Liver (tissue), 9 donors: ENCODE measurements around the gene UBE2QL1. TPM values are rescaled to one million over a fixed set of nuclear protein-coding genes. Genes with fewer than 3 reads are reported as not detected.

Experiments used
- DNase-seq: peaks from one replicate; pipeline ENCODE4 v3.0.0-alpha.2; 2017; ENCODE audit warnings: low spot score
- H3K27ac ChIP-seq, 2 donors: one replicate each; pipeline ENCODE4 v1.7.0; 2013; ENCODE audit warnings: inconsistent platforms in 2 of 2, low read length in 2 of 2, control low read depth in 1 of 2, low read depth in 1 of 2, mild to moderate bottlenecking in 1 of 2
- H3K27me3 ChIP-seq, 4 donors: one replicate each; pipeline versions ENCODE4 v1.6.1 to v1.7.0; 2013; ENCODE audit warnings: low read length in 3 of 4, inconsistent platforms in 1 of 4, mild to moderate bottlenecking in 1 of 4, moderate library complexity in 1 of 4; ENCODE audit not compliant: control insufficient read depth in 4 of 4, insufficient read depth in 4 of 4
- H3K36me3 ChIP-seq, 4 donors: one replicate each; pipeline versions ENCODE4 v1.6.1 to v1.7.0; 2013; ENCODE audit warnings: low read length in 3 of 4, mild to moderate bottlenecking in 3 of 4, low read depth in 1 of 4, moderate library complexity in 1 of 4; ENCODE audit not compliant: control insufficient read depth in 4 of 4, insufficient read depth in 3 of 4
- H3K4me1 ChIP-seq, 4 donors: one replicate each; pipeline versions ENCODE4 v1.6.1 to v1.7.0; 2013; ENCODE audit warnings: low read length in 3 of 4, mild to moderate bottlenecking in 3 of 4, moderate library complexity in 1 of 4; ENCODE audit not compliant: control insufficient read depth in 4 of 4, insufficient read depth in 4 of 4
- H3K4me3 ChIP-seq, 3 donors: one replicate each; pipeline versions ENCODE4 v1.6.1 to v1.7.0; 2013; ENCODE audit warnings: low read length in 3 of 3, control low read depth in 1 of 3, low read depth in 1 of 3, mild to moderate bottlenecking in 1 of 3
- H3K9ac ChIP-seq, 2 donors: one replicate each; pipeline ENCODE4 v1.7.0; 2013; ENCODE audit warnings: low read length in 2 of 2, mild to moderate bottlenecking in 2 of 2, moderate library complexity in 2 of 2, control low read depth in 1 of 2, low read depth in 1 of 2
- H3K9me3 ChIP-seq, 4 donors: one replicate each; pipeline versions ENCODE4 v1.6.1 to v1.7.0; 2013; ENCODE audit warnings: low read length in 3 of 4; ENCODE audit not compliant: control insufficient read depth in 4 of 4
- ATF3 ChIP-seq: IDR thresholded peaks from 2 replicates; pipeline ENCODE4 v1.6.1; 2016; ENCODE audit warnings: antibody characterized with exemption
- FOXA1 ChIP-seq: IDR thresholded peaks from 2 replicates; pipeline ENCODE4 v1.6.1; 2016; ENCODE audit warnings: antibody characterized with exemption
- FOXA2 ChIP-seq: IDR thresholded peaks from 2 replicates; pipeline ENCODE4 v1.6.1; 2016; ENCODE audit warnings: antibody characterized with exemption
- GABPA ChIP-seq, 2 donors: IDR thresholded peaks in 1 of 2; conservative IDR thresholded peaks in 1 of 2; 2 replicates each; pipeline ENCODE4 v1.6.1; 2016; ENCODE audit warnings: antibody characterized with exemption in 2 of 2, mild to moderate bottlenecking in 1 of 2, moderate library complexity in 1 of 2
- HNF4A ChIP-seq, 2 donors: conservative IDR thresholded peaks; 2 replicates each; pipeline ENCODE4 v1.6.1; 2016; ENCODE audit warnings: antibody characterized with exemption in 2 of 2, mild to moderate bottlenecking in 2 of 2
- HNF4G ChIP-seq: IDR thresholded peaks from 2 replicates; pipeline ENCODE4 v1.6.1; 2016; ENCODE audit warnings: antibody characterized with exemption
- JUND ChIP-seq, 2 donors: IDR thresholded peaks; 2 replicates each; pipeline ENCODE4 v1.6.1; 2016; ENCODE audit warnings: antibody characterized with exemption in 2 of 2
- MAX ChIP-seq: IDR thresholded peaks from 2 replicates; pipeline ENCODE4 v1.6.1; 2016; ENCODE audit warnings: antibody characterized with exemption
- NR2F2 ChIP-seq: IDR thresholded peaks from 2 replicates; pipeline ENCODE4 v1.6.1; 2016; ENCODE audit warnings: antibody characterized with exemption
- RAD21 ChIP-seq, 2 donors: IDR thresholded peaks; 2 replicates each; pipeline ENCODE4 v1.6.1; 2016; ENCODE audit warnings: antibody characterized with exemption in 2 of 2, mild to moderate bottlenecking in 2 of 2
- REST ChIP-seq: IDR thresholded peaks from 2 replicates; pipeline ENCODE4 v1.6.1; 2016; ENCODE audit warnings: antibody characterized with exemption, mild to moderate bottlenecking
- RXRA ChIP-seq, 2 donors: IDR thresholded peaks; 2 replicates each; pipeline ENCODE4 v1.6.1; 2017 to 2018; ENCODE audit warnings: antibody characterized with exemption in 2 of 2, mild to moderate bottlenecking in 1 of 2
- SP1 ChIP-seq: IDR thresholded peaks from 2 replicates; pipeline ENCODE4 v1.6.1; 2018; ENCODE audit warnings: antibody characterized with exemption, mild to moderate bottlenecking
- TAF1 ChIP-seq: conservative IDR thresholded peaks from 2 replicates; pipeline ENCODE4 v1.6.1; 2016; ENCODE audit warnings: antibody characterized with exemption, mild to moderate bottlenecking
- YY1 ChIP-seq: IDR thresholded peaks from 2 replicates; pipeline ENCODE4 v1.6.1; 2016; ENCODE audit warnings: antibody characterized with exemption, mild to moderate bottlenecking
- ZBTB33 ChIP-seq: IDR thresholded peaks from 2 replicates; pipeline ENCODE4 v1.6.1; 2016; ENCODE audit warnings: antibody characterized with exemption
- WGBS: extraction: QIAGEN DNeasy Blood & Tissue Kit; methylation state at CpG from one replicate; pipeline ENCODE4 v1.1.7; 2013; 5-methylcytosine and 5-hydroxymethylcytosine counted together
- polyA plus RNA-seq, 2 donors: library from polyadenylated mRNA; stranded (reverse) in 1 of 2; unstranded in 1 of 2; fragments of 200-250 nt in 1 of 2; fragments of >200 nt in 1 of 2; fragmentation: Nextera tagmentation in 1 of 2; extraction: Ambion mirVana in 1 of 2; gene quantifications; one replicate each; pipeline versions ENCODE4 v1.2.1 to v1.2.3, GENCODE V29; 2013 to 2015
- total RNA-seq, 2 donors: library from RNA; depleted of rRNA; stranded (reverse); fragments of >200 nt; gene quantifications; one replicate each; pipeline ENCODE4 v1.2.3, GENCODE V29; 2014
- donor health status: healthy.
- donor health status: healthy.
- donor health status: healthy.
- donor health status: healthy.
- donor health status: healthy.

UBE2QL1 gene
- total and polyA plus RNA-seq, 4 donors: 0.09 to 1.9 (median 0.36) TPM

- H3K27ac ChIP-seq: no peak overlapping the region
- no peak overlapping the region for H3K4me3 ChIP-seq
- TF ChIP-seq SP1 (no peak), GABPA (IDR thresholded peaks at IDR 0.05 in 1 of 2, conservative IDR thresholded peaks at IDR 0.05 in 1 of 2) (no peak), MAX (no peak), RXRA (IDR thresholded peaks at IDR 0.05) (no peak), NR2F2 (no peak), TAF1 (no peak), REST (no peak), YY1 (no peak), HNF4A (conservative IDR thresholded peaks at IDR 0.05) (no peak)
- H3K4me1 ChIP-seq: no peaks in the 10 kb centered on the region
- H3K9me3 ChIP-seq: peaks cover 2 to 4% (median 3%) of the 10 kb centered on the region in 4 donors
- no peaks in the 10 kb centered on the region for H3K36me3 ChIP-seq
- H3K9ac ChIP-seq: no peak overlapping the region
- DNase-seq: no peak
- WGBS: 91% methylated on average over 17 of the region's 17 CpGs
- H3K27me3 ChIP-seq: no peaks in the 10 kb centered on the region
Measured at GRCh38 chr5:6461793-6462650, 13.4 kb downstream of the UBE2QL1 start.

- 93% methylated on average over 7 of the region's 7 CpGs for WGBS
- Histone ChIP-seq H3K9me3 (peaks cover 2 to 4% (median 3%) of the 10 kb centered on the region in 4 donors), H3K9ac (no peak overlapping the region), H3K27me3 (no peaks in the 10 kb centered on the region), H3K27ac (no peak overlapping the region), H3K4me3 (no peak overlapping the region), H3K4me1 (no peaks in the 10 kb centered on the region), H3K36me3 (no peaks in the 10 kb centered on the region)
- no peak for TF ChIP-seq MAX
- TF ChIP-seq SP1: no peak
- no peak for TF ChIP-seq YY1
- DNase-seq: no peak
Measured at GRCh38 chr5:6462671-6463070, 14.0 kb downstream of the UBE2QL1 start.

- 80% methylated on average over 6 of the region's 6 CpGs for WGBS
- no peaks in the 10 kb centered on the region for H3K4me1 ChIP-seq
- TF ChIP-seq SP1: no peak
- TF ChIP-seq FOXA2: no peak
- no peak for TF ChIP-seq HNF4A (conservative IDR thresholded peaks at IDR 0.05)
- no peak for TF ChIP-seq NR2F2
- TF ChIP-seq HNF4G: no peak
- TF ChIP-seq MAX: no peak
- TF ChIP-seq ZBTB33: no peak
- TF ChIP-seq YY1: no peak
- no peak for TF ChIP-seq REST
- TF ChIP-seq ATF3: no peak
- TF ChIP-seq JUND (IDR thresholded peaks at IDR 0.05): no peak
- no peak for TF ChIP-seq RAD21 (IDR thresholded peaks at IDR 0.05)
- TF ChIP-seq FOXA1: no peak
Measured at GRCh38 chr5:6464441-6464840, 15.8 kb downstream of the UBE2QL1 start.

More at GRCh38 chr5:6464441-6464840, 15.8 kb downstream of the UBE2QL1 start:
- H3K36me3 ChIP-seq: no peaks in the 10 kb centered on the region
- H3K9ac ChIP-seq: no peak overlapping the region
- H3K4me3 ChIP-seq: no peak overlapping the region
- no peaks in the 10 kb centered on the region for H3K27me3 ChIP-seq
- H3K9me3 ChIP-seq: no peaks in the 10 kb centered on the region
- no peak overlapping the region for H3K27ac ChIP-seq
- no peak for DNase-seq
